ENCODE results near the gene LY6G6C.
A peak's percentile ranks its signal among the peaks of the same experiment; 100 is the strongest.

The LY6G6C gene

GRCh38 chr6:31721351-31722020, at the start of gene LY6G6C:
Gene LY6G6C (minus strand): TSS chr6:31721746. CDS start chr6:31721679, 67 bp downstream.
- DNase-seq (ENCODE audit: low spot score): no peak

- no peak for DNase-seq (ENCODE audit: low spot score)
These were observed 49.3 kb upstream of the LY6G6C start for GRCh38 chr6:31770860-31771259.

GRCh38 chr6:31769684-31770371, 48.3 kb upstream of the LY6G6C start:
- DNase-seq (ENCODE audit: low spot score): peak; percentile 88

- no peak for DNase-seq (ENCODE audit: low spot score)
These were observed 47.1 kb upstream of the LY6G6C start for GRCh38 chr6:31768363-31769257.

- DNase-seq (ENCODE audit: low spot score): no peak
These were observed 45.6 kb upstream of the LY6G6C start for GRCh38 chr6:31767096-31767645.

GRCh38 chr6:31765910-31766794, 44.6 kb upstream of the LY6G6C start:
- DNase-seq (ENCODE audit: low spot score): peak; percentile 71

GRCh38 chr6:31765559-31765909, 44.0 kb upstream of the LY6G6C start:
- DNase-seq (ENCODE audit: low spot score): no peak

- no peak for DNase-seq (ENCODE audit: low spot score)
These were observed 42.7 kb upstream of the LY6G6C start for GRCh38 chr6:31764198-31764597.

GRCh38 chr6:31763619-31763940, 42.0 kb upstream of the LY6G6C start:
- DNase-seq (ENCODE audit: low spot score): peak; percentile 92

- no peak for DNase-seq (ENCODE audit: low spot score)
These were observed 41.5 kb upstream of the LY6G6C start for GRCh38 chr6:31762878-31763618.

- no peak for DNase-seq (ENCODE audit: low spot score)
These were observed 40.8 kb upstream of the LY6G6C start, which contains the start of gene SAPCD1 for GRCh38 chr6:31762356-31762755. Gene SAPCD1 (plus strand): TSS chr6:31762656. CDS start chr6:31763055, 399 bp downstream.

GRCh38 chr6:31761343-31761742, 39.8 kb upstream of the LY6G6C start:
- DNase-seq (ENCODE audit: low spot score): no peak

- no peak for DNase-seq (ENCODE audit: low spot score)
These were observed 39.2 kb upstream of the LY6G6C start for GRCh38 chr6:31760790-31761189.

- no peak for DNase-seq (ENCODE audit: low spot score)
These were observed 36.7 kb upstream of the LY6G6C start for GRCh38 chr6:31758281-31758680.

- peak; percentile 74 for DNase-seq (ENCODE audit: low spot score)
These were observed 31.3 kb upstream of the LY6G6C start for GRCh38 chr6:31752739-31753319.

GRCh38 chr6:31750411-31751022, 29.0 kb upstream of the LY6G6C start:
- DNase-seq (ENCODE audit: low spot score): no peak

- no peak for DNase-seq (ENCODE audit: low spot score)
These were observed 27.9 kb upstream of the LY6G6C start for GRCh38 chr6:31749301-31750036.

- no peak for DNase-seq (ENCODE audit: low spot score)
These were observed 22.9 kb upstream of the LY6G6C start for GRCh38 chr6:31744422-31744821.

- DNase-seq (ENCODE audit: low spot score): no peak
These were observed 21.3 kb upstream of the LY6G6C start for GRCh38 chr6:31742894-31743293.

Data from AG20443 (cell line).